HEK293 (cell line): ENCODE data around the gene PPARG.
"Not testable (repeated sequence)": the region's sequence is repeated elsewhere in the genome, so short reads cannot be mapped to it uniquely, and the experiment has no call there.

Experiments
- CTCF ChIA-PET: fragments of 350-600 bp; formaldehyde crosslinking; extraction: SDS; loops from one replicate; lab custom pipeline; 2021; ENCODE audit warnings: antibody characterized with exemption; lab: Yijun Ruan, JAX
- POLR2A ChIA-PET: fragments of 300-600 bp; formaldehyde crosslinking; extraction: SDS; loops from one replicate; lab custom pipeline; 2020; ENCODE audit warnings: antibody characterized with exemption, inconsistent platforms; lab: Yijun Ruan, JAX
- H3K27ac ChIP-seq: fragments of 200-500 bp; sonication (Bioruptor generic); 2 replicates; pipeline ENCODE4 v1.5.1; 2014; ENCODE audit warnings: low read depth, low read length, control low read depth, inconsistent platforms; ENCODE audit errors: extremely low read depth
- H3K36me3 ChIP-seq, 2 experiments: fragments of 200-500 bp in 1 of 2; sonication (Bioruptor generic) in 1 of 2; 1 replicate in 1 of 2; 2 replicates in 1 of 2; pipeline ENCODE4 v1.5.1; 2014 to 2017; ENCODE audit warnings: inconsistent platforms in 2 of 2, low read length in 2 of 2; ENCODE audit not compliant: control insufficient read depth in 2 of 2, insufficient read depth in 1 of 2
- H3K4me1 ChIP-seq: fragments of 200-500 bp; sonication (Bioruptor generic); 2 replicates; pipeline ENCODE4 v1.5.1; 2014; ENCODE audit warnings: mild to moderate bottlenecking, low read length, inconsistent platforms; ENCODE audit not compliant: control insufficient read depth, insufficient read depth
- H3K4me3 ChIP-seq: 2 replicates; pipeline ENCODE4 v1.5.1; 2011; ENCODE audit warnings: low read depth, mild to moderate bottlenecking, control low read depth, low read length, moderate library complexity
- H3K9me3 ChIP-seq: fragments of 200-500 bp; sonication (Bioruptor generic); 2 replicates; pipeline ENCODE4 v1.5.1; 2014; ENCODE audit warnings: low read depth, low read length, inconsistent platforms; ENCODE audit not compliant: control insufficient read depth, insufficient read depth
- ATF2 ChIP-seq: fragments of 450-650 bp; formaldehyde crosslinking; IDR thresholded peaks from 2 replicates; pipeline ENCODE4 v1.5.1; 2016; ENCODE audit warnings: missing biosample characterization, missing genetic modification characterization, low read depth
- GFI1B ChIP-seq: fragments of 450-650 bp; formaldehyde crosslinking; IDR thresholded peaks from 2 replicates; pipeline ENCODE4 v1.5.1; 2016; ENCODE audit warnings: missing biosample characterization, missing genetic modification characterization
- INSM2 ChIP-seq: fragments of 450-650 bp; formaldehyde crosslinking; IDR thresholded peaks from 2 replicates; pipeline ENCODE4 v1.5.1; 2016; ENCODE audit warnings: missing biosample characterization, missing genetic modification characterization
- REPIN1 ChIP-seq: fragments of 450-650 bp; formaldehyde crosslinking; IDR thresholded peaks from 2 replicates; pipeline ENCODE4 v1.5.1; 2017; ENCODE audit warnings: missing biosample characterization, missing genetic modification characterization, low read depth
- SP7 ChIP-seq: fragments of 450-650 bp; formaldehyde crosslinking; IDR thresholded peaks from 2 replicates; pipeline ENCODE4 v1.5.1; 2016; ENCODE audit warnings: missing biosample characterization, missing genetic modification characterization
- ZBTB48 ChIP-seq: fragments of 450-650 bp; formaldehyde crosslinking; IDR thresholded peaks from 2 replicates; pipeline ENCODE4 v1.5.1; 2016; ENCODE audit warnings: missing biosample characterization, missing genetic modification characterization
- ZNF16 ChIP-seq: fragments of 450-650 bp; formaldehyde crosslinking; IDR thresholded peaks from 2 replicates; pipeline ENCODE4 v1.5.1; 2016; ENCODE audit warnings: low read depth, missing biosample characterization, missing genetic modification characterization
- ZNF202 ChIP-seq: fragments of 450-650 bp; formaldehyde crosslinking; IDR thresholded peaks from 2 replicates; pipeline ENCODE4 v1.5.1; 2016; ENCODE audit warnings: missing biosample characterization, missing genetic modification characterization, borderline replicate concordance
- ZNF221 ChIP-seq: fragments of 450-650 bp; formaldehyde crosslinking; IDR thresholded peaks from 2 replicates; pipeline ENCODE4 v1.5.1; 2017; ENCODE audit warnings: missing biosample characterization, missing genetic modification characterization, borderline replicate concordance
- ZNF223 ChIP-seq: fragments of 450-650 bp; formaldehyde crosslinking; IDR thresholded peaks from 2 replicates; pipeline ENCODE4 v1.5.1; 2016; ENCODE audit warnings: missing biosample characterization, missing genetic modification characterization
- ZNF292 ChIP-seq: fragments of 450-650 bp; formaldehyde crosslinking; IDR thresholded peaks from 2 replicates; pipeline ENCODE4 v1.5.1; 2016; ENCODE audit warnings: low read depth, missing biosample characterization, missing genetic modification characterization, borderline replicate concordance
- ZNF341 ChIP-seq: fragments of 450-650 bp; formaldehyde crosslinking; IDR thresholded peaks from 2 replicates; pipeline ENCODE4; 2016; ENCODE audit warnings: low read depth, missing biosample characterization, missing genetic modification characterization
- ZNF366 ChIP-seq: fragments of 450-650 bp; formaldehyde crosslinking; conservative IDR thresholded peaks from 2 replicates; pipeline ENCODE4 v1.5.1; 2016; ENCODE audit warnings: missing biosample characterization, missing genetic modification characterization
- ZNF488 ChIP-seq: fragments of 450-650 bp; formaldehyde crosslinking; IDR thresholded peaks from 2 replicates; pipeline ENCODE4 v1.5.1; 2016; ENCODE audit warnings: missing biosample characterization, missing genetic modification characterization
- ZNF518A ChIP-seq: fragments of 450-650 bp; formaldehyde crosslinking; conservative IDR thresholded peaks from 2 replicates; pipeline ENCODE4 v1.5.1; 2016; ENCODE audit warnings: low read depth, missing biosample characterization, missing genetic modification characterization
- ZNF530 ChIP-seq: fragments of 450-650 bp; formaldehyde crosslinking; IDR thresholded peaks from 2 replicates; pipeline ENCODE4 v1.5.1; 2016; ENCODE audit warnings: low read depth, missing biosample characterization, missing genetic modification characterization
- ZNF580 ChIP-seq: fragments of 450-650 bp; formaldehyde crosslinking; IDR thresholded peaks from 2 replicates; pipeline ENCODE4 v1.5.1; 2016; ENCODE audit warnings: missing biosample characterization, missing genetic modification characterization
- ZNF707 ChIP-seq: fragments of 450-650 bp; formaldehyde crosslinking; IDR thresholded peaks from 2 replicates; pipeline ENCODE4 v1.5.1; 2016; ENCODE audit warnings: missing biosample characterization, missing genetic modification characterization

Gene PPARG

GRCh38 chr3:12285003-12285555, 3.8 kb upstream of the PPARG start (continued):
- TF ChIP-seq ZNF518A (tag by site-specific recombination) (no peak), INSM2 (no peak), ZNF580 (tag by site-specific recombination) (peak; percentile 67)

- H3K9me3 ChIP-seq, CTCF ChIA-PET, H3K4me3 ChIP-seq, H3K36me3 ChIP-seq, H3K27ac ChIP-seq, POLR2A ChIA-PET: not testable (repeated sequence)
- H3K4me1 ChIP-seq, result peaks cover 12% of the 10 kb centered on the region
Measured at GRCh38 chr3:12285779-12286178, 3.1 kb upstream of the PPARG start.

GRCh38 chr3:12286504-12286903, 2.4 kb upstream of the PPARG start:
- POLR2A ChIA-PET, result no interaction called here
- H3K4me3 ChIP-seq, result no peak overlapping the region
- CTCF ChIA-PET, result interaction anchor here (0.6 to 0.8 kb wide), 3 partner anchors 23 to 325 kb away, joined by 3 to 6 read pairs (median 5); no protein-coding TSS in a partner anchor

More at GRCh38 chr3:12286504-12286903, 2.4 kb upstream of the PPARG start:
- peak overlapping the region; percentile 22; the same call in 1 of the 2 replicates for H3K27ac ChIP-seq
- H3K36me3 ChIP-seq, result no peaks in the 10 kb centered on the region
- TF ChIP-seq SP7 (tag by site-specific recombination), result no peak
- TF ChIP-seq ZNF292, result no peak
- no peak for TF ChIP-seq ZNF488 (tag by site-specific recombination)
- TF ChIP-seq ZNF223 (tag by site-specific recombination), result no peak
- TF ChIP-seq ZNF221 (tag by site-specific recombination), result no peak
- no peak for TF ChIP-seq GFI1B (tag by site-specific recombination)
- TF ChIP-seq ZNF16 (tag by site-specific recombination), result no peak
- no peak for TF ChIP-seq ZNF707 (tag by site-specific recombination)
- no peak for TF ChIP-seq ZNF341 (tag by site-specific recombination)
- TF ChIP-seq ZBTB48 (tag by site-specific recombination), result 0 out of 2 replicates have a peak, but pooled peaks have one; percentile 34
- no peak for TF ChIP-seq REPIN1
- TF ChIP-seq ZNF202 (tag by site-specific recombination), result no peak
- no peak for TF ChIP-seq ZNF530 (tag by site-specific recombination)
- TF ChIP-seq ATF2, result no peak
- peak; percentile 37; the same call in 1 of the 2 replicates for TF ChIP-seq ZNF366 (tag by site-specific recombination)
- peaks cover 9% of the 10 kb centered on the region for H3K4me1 ChIP-seq
- H3K9me3 ChIP-seq, result no peaks in the 10 kb centered on the region
